ENCODE measurements around the gene MRPS33.
"Not testable (repeated sequence)": the region's sequence is repeated elsewhere in the genome, so short reads cannot be mapped to it uniquely, and the experiment has no call there.

The MRPS33 gene

DNA sequence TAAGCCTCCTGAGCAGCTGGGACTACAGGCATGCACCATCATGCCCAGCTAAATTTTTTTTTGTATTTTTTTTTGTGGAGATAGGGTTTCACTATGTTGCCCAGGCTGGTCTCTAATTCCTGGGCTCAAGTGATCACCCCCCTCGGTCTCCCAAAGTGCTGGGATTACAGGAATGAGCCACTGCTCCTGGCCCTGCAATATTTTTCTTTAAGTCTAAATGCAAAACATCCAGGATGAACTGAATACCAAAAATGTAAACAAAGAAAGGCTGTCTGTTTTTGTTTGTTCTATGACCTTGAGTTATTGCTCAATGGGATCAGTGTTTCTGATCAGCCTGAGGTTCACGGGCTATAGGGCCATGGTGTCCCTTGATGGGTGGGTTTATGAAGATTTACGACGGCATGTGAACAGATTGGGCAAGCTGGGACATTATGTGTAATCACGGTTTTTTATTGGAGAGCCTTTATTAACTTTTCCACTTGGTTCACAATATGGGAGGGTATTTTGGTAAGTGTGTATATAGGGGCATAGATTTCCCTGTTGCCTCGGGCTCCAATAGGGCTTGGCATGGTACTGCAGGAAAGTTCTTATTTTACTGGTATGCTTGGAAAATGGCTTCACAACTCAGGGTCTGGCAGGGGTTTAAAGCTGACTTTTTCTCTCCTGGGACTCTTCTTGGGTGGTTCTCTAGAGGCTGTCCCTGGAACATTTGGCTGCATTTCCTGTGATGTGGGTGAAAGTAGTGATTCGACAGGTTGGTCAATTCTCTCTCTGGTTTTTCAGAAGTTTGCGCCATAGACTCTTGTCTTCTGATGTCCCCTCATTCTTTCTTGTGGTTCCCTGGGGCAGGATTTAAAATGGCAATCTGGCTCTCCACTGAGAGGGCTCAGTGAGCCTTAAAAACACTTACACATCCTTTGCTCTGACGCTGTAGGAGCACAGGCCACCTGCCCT lies 41.6 kb downstream of the MRPS33 start:
- no peak for DNase-seq (ENCODE audit: extremely low spot score)
- CTCF ChIA-PET, result no interaction called here
- TF ChIP-seq FOXA1 (IDR thresholded peaks at IDR 0.05) (no peak), CTBP1 (IDR thresholded peaks at IDR 0.05; ENCODE audit: borderline replicate concordance) (no peak), L3MBTL2 (conservative IDR thresholded peaks at IDR 0.05) (no peak), HDGF (IDR thresholded peaks at IDR 0.05; ENCODE audit: borderline replicate concordance) (no peak)
- TF ChIP-seq, protein P1, sequence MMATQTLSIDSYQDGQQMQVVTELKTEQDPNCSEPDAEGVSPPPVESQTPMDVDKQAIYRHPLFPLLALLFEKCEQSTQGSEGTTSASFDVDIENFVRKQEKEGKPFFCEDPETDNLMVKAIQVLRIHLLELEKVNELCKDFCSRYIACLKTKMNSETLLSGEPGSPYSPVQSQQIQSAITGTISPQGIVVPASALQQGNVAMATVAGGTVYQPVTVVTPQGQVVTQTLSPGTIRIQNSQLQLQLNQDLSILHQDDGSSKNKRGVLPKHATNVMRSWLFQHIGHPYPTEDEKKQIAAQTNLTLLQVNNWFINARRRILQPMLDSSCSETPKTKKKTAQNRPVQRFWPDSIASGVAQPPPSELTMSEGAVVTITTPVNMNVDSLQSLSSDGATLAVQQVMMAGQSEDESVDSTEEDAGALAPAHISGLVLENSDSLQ (IDR thresholded peaks at IDR 0.05), result peak; percentile 92
- POLR2A ChIA-PET, result no interaction called here

DNA sequence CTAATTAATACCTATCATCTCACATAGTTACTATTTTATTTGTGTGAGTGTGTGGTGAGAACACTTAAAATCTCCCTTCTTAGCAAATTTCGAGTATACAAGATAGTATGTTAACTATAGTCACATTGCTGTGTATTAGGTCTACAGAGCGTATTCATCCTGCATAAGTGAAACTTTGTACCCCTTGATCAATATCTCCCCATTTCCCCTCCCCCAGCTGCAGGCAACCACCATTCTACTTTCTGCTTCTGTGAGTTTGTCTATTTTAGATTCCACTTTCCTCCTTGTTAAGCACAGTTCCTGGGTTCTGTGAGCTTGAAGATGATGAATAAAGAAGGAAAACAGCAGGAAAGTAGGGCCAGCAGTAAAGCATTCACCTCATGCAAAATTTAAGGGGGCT lies 42.4 kb downstream of the MRPS33 start:
- ChIA-PET POLR2A (no interaction called here), CTCF (no interaction called here)

DNA sequence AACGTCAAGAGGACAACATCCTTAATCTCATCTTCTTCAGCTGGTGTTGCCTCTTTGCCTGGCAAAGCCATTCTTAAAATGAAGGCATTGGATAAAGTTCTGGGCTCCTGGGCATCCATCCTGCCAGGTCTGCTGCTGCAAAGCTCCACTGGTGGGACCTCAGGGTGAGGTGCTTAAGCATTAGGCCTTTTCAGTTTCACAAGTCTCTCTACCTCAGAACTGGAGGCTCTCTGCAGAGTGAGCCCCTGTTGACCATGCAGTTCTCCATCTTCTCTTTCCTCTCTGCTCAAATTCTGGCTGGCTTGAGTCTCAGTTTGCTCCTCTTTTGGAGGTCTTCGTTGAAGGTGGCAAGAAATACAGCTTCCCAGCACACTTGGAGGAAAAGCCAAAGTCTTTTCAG lies 47.3 kb downstream of the MRPS33 start:
- ChIA-PET POLR2A (no interaction called here), CTCF (no interaction called here)
- TF ChIP-seq LEF1 (IDR thresholded peaks at IDR 0.05; ENCODE audit: borderline replicate concordance) (no peak), ARNT (IDR thresholded peaks at IDR 0.05) (no peak), BHLHE40 (IDR thresholded peaks at IDR 0.05; ENCODE audit: borderline replicate concordance) (no peak), TARDBP (IDR thresholded peaks at IDR 0.05) (no peak), L3MBTL2 (conservative IDR thresholded peaks at IDR 0.05) (no peak), FOXA1 (IDR thresholded peaks at IDR 0.05) (no peak), SUZ12 (IDR thresholded peaks at IDR 0.05) (no peak), NFRKB (IDR thresholded peaks at IDR 0.05) (no peak), CTBP1 (IDR thresholded peaks at IDR 0.05; ENCODE audit: borderline replicate concordance) (no peak)
- no peak for DNase-seq (ENCODE audit: extremely low spot score)

More for the DNA sequence above, 42.4 kb downstream of the MRPS33 start:
- TF ChIP-seq FOXK2 (IDR thresholded peaks at IDR 0.05) (no peak), FOXM1 (IDR thresholded peaks at IDR 0.05; ENCODE audit: borderline replicate concordance) (no peak), HDGF (IDR thresholded peaks at IDR 0.05; ENCODE audit: borderline replicate concordance) (no peak), BHLHE40 (IDR thresholded peaks at IDR 0.05; ENCODE audit: borderline replicate concordance) (no peak), LEF1 (IDR thresholded peaks at IDR 0.05; ENCODE audit: borderline replicate concordance) (no peak), ARNT (IDR thresholded peaks at IDR 0.05) (no peak), NFRKB (IDR thresholded peaks at IDR 0.05) (no peak), SP1 (IDR thresholded peaks at IDR 0.05) (no peak), ELF4 (IDR thresholded peaks at IDR 0.05) (no peak), ZNF384 (IDR thresholded peaks at IDR 0.05) (no peak), FOXA1 (IDR thresholded peaks at IDR 0.05) (no peak), TARDBP (IDR thresholded peaks at IDR 0.05) (no peak), L3MBTL2 (conservative IDR thresholded peaks at IDR 0.05) (no peak), CTBP1 (IDR thresholded peaks at IDR 0.05; ENCODE audit: borderline replicate concordance) (no peak), SUZ12 (IDR thresholded peaks at IDR 0.05) (no peak)
- TF ChIP-seq, protein P1 (IDR thresholded peaks at IDR 0.05), result no peak
- no peak for DNase-seq (ENCODE audit: extremely low spot score)

DNA sequence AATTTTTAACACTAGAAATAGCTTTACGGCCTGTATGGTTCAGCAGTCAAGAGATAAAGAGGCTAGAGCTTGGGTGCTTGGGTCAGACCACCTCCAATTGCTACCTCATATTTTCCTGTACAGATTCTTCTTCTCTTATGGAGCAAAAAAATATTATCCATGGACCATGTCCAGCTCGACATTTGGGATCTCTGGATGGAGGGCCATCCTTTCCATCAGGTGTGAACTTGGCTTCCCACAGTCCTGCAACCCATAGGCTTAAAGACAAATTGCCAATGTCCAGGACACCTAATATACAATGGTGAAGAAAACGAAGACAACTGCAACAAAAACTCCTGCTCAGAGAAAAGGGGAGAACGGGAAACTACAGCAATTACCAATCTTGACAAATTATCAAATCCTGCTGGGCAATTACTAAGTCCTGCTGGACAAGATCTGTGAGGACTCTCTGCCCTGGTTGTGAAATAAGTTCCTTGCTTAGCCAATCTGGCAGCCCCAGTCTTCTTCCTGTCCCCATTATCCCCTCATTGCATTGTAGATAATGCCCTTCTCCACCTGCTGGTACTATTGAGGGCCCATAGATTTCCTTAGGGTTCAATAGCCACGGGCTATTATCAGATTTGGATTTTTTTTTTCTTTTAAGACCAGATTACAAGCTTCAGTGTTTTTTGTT lies 48.1 kb downstream of the MRPS33 start:
- no peak for TF ChIP-seq FOXK2 (IDR thresholded peaks at IDR 0.05)
- TF ChIP-seq L3MBTL2 (conservative IDR thresholded peaks at IDR 0.05), result no peak
- no peak for TF ChIP-seq SP1 (IDR thresholded peaks at IDR 0.05)
- no peak for TF ChIP-seq TARDBP (IDR thresholded peaks at IDR 0.05)
- no peak for TF ChIP-seq HDGF (IDR thresholded peaks at IDR 0.05; ENCODE audit: borderline replicate concordance)
- TF ChIP-seq, protein P1 (IDR thresholded peaks at IDR 0.05), result no peak
- no peak for TF ChIP-seq ZNF384 (IDR thresholded peaks at IDR 0.05)
- TF ChIP-seq FOXM1 (IDR thresholded peaks at IDR 0.05; ENCODE audit: borderline replicate concordance), result no peak
- no peak for TF ChIP-seq LEF1 (IDR thresholded peaks at IDR 0.05; ENCODE audit: borderline replicate concordance)
- no peak for TF ChIP-seq CTBP1 (IDR thresholded peaks at IDR 0.05; ENCODE audit: borderline replicate concordance)
- ChIA-PET POLR2A (no interaction called here), CTCF (no interaction called here)

DNA sequence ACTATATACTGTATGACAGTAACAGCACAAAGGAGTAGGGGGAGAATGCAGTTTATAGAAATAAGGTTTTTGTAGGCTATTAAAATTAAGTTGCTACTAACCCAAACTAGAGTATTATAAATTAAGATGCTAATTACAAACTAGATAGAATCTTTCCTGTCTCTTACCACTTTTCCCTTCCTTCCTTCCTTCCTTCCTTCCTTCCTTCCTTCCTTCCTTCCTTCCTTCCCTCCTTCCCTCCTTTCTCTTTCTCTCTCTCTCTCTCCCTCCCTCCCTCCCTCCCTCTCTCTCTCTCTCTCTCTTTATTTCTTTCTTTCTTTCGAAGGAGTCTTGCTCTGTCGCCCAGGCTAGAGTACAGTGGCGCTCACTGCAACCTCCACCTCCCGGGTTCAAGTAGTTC lies 53.6 kb downstream of the MRPS33 start:
- TF ChIP-seq ELF4 (IDR thresholded peaks at IDR 0.05) (no peak), HDGF (IDR thresholded peaks at IDR 0.05; ENCODE audit: borderline replicate concordance) (no peak), FOXM1 (IDR thresholded peaks at IDR 0.05; ENCODE audit: borderline replicate concordance) (no peak), NFRKB (IDR thresholded peaks at IDR 0.05) (no peak), FOXK2 (IDR thresholded peaks at IDR 0.05) (no peak), L3MBTL2 (conservative IDR thresholded peaks at IDR 0.05) (no peak)
- ChIA-PET POLR2A (no interaction called here), CTCF (no interaction called here)
- no peak for DNase-seq (ENCODE audit: extremely low spot score)

More for the DNA sequence above, 48.1 kb downstream of the MRPS33 start:
- DNase-seq (ENCODE audit: extremely low spot score), result no peak

DNA sequence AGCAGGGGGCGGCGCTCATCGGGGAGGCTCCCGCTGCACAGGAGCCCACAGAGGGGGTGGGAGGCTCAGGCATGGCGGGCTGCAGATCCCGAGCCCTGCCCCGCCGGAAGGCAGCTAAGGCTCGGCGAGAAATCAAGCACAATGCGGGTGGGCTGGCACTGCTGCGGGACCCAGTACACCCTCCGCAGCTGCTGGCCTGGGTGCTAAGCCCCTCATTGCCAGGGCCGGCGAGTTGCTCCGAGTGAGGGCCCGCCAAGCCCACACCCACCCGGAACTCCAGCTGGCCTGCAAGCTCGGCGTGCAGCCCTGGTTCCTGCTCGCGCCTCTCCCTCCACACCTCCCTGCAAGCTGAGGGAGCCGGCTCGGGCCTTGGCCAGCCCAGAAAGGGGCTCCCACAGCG lies 57.8 kb downstream of the MRPS33 start:
- CTCF ChIA-PET; POLR2A ChIA-PET; DNase-seq (ENCODE audit: extremely low spot score): not testable (repeated sequence)
